Right lobe of liver (tissue), 4 donors: ENCODE measurements around the gene SERPINH1.

Experiments used
- CTCF ChIP-seq, 4 donors: fragments of 200-600 bp in 3 of 4; fragments of 450-650 bp in 1 of 4; IDR thresholded peaks; one replicate each; pipeline versions ENCODE4 v1.5.1 to v1.8.0; 2016 to 2022; ENCODE audit warnings: antibody characterized with exemption in 4 of 4, mild to moderate bottlenecking in 2 of 4
- POLR2A ChIP-seq: fragments of 450-650 bp; IDR thresholded peaks from one replicate; pipeline ENCODE4 v1.6.1; 2017; ENCODE audit warnings: antibody characterized with exemption, mild to moderate bottlenecking
- donor health status: DM: no; HTN: no; CAD: no.
- donor health status: DM: no; HTN: no; CAD: no.
- donor health status: DM: no; HTN: yes; CAD: no.

DNA sequence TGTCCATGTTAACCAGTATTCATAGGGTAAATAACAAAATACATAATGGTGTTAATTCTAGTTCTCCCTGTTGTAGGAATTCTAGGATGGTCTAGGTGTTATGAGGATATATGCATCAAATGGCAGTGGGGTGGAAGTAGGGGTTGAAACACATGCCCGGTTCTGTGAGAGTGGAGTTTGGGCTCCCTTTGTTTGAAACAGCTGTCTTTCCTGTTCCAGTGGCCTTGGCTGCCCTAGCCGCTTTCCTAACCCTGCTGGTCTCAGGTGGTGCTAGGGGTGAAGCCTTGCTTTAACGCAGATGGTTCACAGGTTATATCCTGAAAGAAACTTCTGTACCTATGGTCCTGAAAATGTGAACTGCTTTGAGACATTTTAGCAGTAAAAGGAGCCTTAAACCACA lies 38.3 kb downstream of the SERPINH1 start:
- no peak for TF ChIP-seq CTCF (IDR thresholded peaks at IDR 0.05)
- no peak for TF ChIP-seq POLR2A
